HCT116 (cell line): Measurements from ENCODE around the gene UGT2B15. TPM values are rescaled to one million over a fixed set of nuclear protein-coding genes. Genes with fewer than 3 reads are reported as not detected.

Source experiments
- ATAC-seq: fragments of 200-7000 bp; cut with Tn5 transposase; 2 replicates; pipeline ENCODE4 v1.9.1; 2020; ENCODE audit warnings: mild to moderate bottlenecking, moderate library complexity
- BruUV-seq: library from RNA; stranded (reverse); fragments of 400-500 nt; replicated peaks from 2 replicates; lab custom pipeline; 2021; lab: Mats Ljungman, UMichigan
- CTCF ChIA-PET: fragments of 300-600 bp; sonication (Branson Sonifier 250); formaldehyde crosslinking; loops from one replicate; lab custom pipeline; 2021; ENCODE audit warnings: antibody characterized with exemption; lab: Charles Lee
- POLR2A ChIA-PET: fragments of 300-600, 350-600 bp; sonication (Branson Sonifier 250); formaldehyde crosslinking; loops from one replicate; lab custom pipeline; 2021; ENCODE audit warnings: antibody characterized with exemption; lab: Charles Lee
- RAD21 ChIA-PET, 2 experiments: fragments of 300-600 bp; sonication (Branson Sonifier 250); formaldehyde crosslinking; loops; one replicate each; lab custom pipeline; 2023; ENCODE audit warnings: low total read pairs in 2 of 2; ENCODE audit not compliant: uncharacterized antibody in 2 of 2, unreplicated experiment in 2 of 2, low non-redundant PET in 1 of 2; lab: Charles Lee
- DNase-seq: peaks from one replicate; pipeline ENCODE4 v3.0.0-alpha.2; 2010; ENCODE audit warnings: low read depth, low spot score
- H2AFZ ChIP-seq: fragments of 200-600 bp; shearing (Covaris generic), sonication (generic); 2 replicates; pipeline ENCODE4 v1.6.1; 2017; ENCODE audit warnings: low read depth, mixed run types, mixed read lengths, antibody characterized with exemption, low read length; ENCODE audit not compliant: poor library complexity, severe bottlenecking
- H3K27ac ChIP-seq: 2 replicates; pipeline ENCODE4 v1.5.1; 2012; ENCODE audit warnings: low read depth, low read length
- H3K27me3 ChIP-seq: fragments of 200-600 bp; sonication (generic); 2 replicates; pipeline ENCODE4 v1.6.1; 2016; ENCODE audit warnings: mixed run types, low read length, mixed read lengths; ENCODE audit not compliant: insufficient read depth
- H3K36me3 ChIP-seq, 2 experiments: fragments of 200-500 bp in 1 of 2; fragments of 200-600 bp in 1 of 2; sonication (Bioruptor generic) in 1 of 2; sonication (generic) in 1 of 2; 2 replicates each; pipeline versions ENCODE4 v1.5.1 to v1.6.1; 2014 to 2016; ENCODE audit warnings: low read length in 2 of 2, inconsistent platforms in 1 of 2, mixed read lengths in 1 of 2, mixed run types in 1 of 2; ENCODE audit not compliant: insufficient read depth in 2 of 2, control insufficient read depth in 1 of 2
- H3K4me1 ChIP-seq, 2 experiments: fragments of 200-600 bp in 1 of 2; sonication (generic) in 1 of 2; 2 replicates each; pipeline versions ENCODE4 v1.5.1 to v1.6.1; 2012 to 2017; ENCODE audit warnings: low read length in 2 of 2, inconsistent platforms in 1 of 2, mild to moderate bottlenecking in 1 of 2, mixed read lengths in 1 of 2, mixed run types in 1 of 2, moderate library complexity in 1 of 2; ENCODE audit not compliant: insufficient read depth in 2 of 2, control insufficient read depth in 1 of 2
- H3K4me2 ChIP-seq: fragments of 200-600 bp; sonication (generic); 2 replicates; pipeline ENCODE4 v1.6.1; 2017; ENCODE audit warnings: mixed run types, low read length, mixed read lengths
- H3K4me3 ChIP-seq, 2 experiments: fragments of 200-600 bp in 1 of 2; sonication (generic) in 1 of 2; replicated peaks in 1 of 2; 2 replicates each; pipeline ENCODE4 v1.5.1; 2011 to 2016; ENCODE audit warnings: low read length in 2 of 2, control low read depth in 1 of 2, low read depth in 1 of 2, mild to moderate bottlenecking in 1 of 2, mixed read lengths in 1 of 2, mixed run types in 1 of 2
- H3K79me2 ChIP-seq: fragments of 200-600 bp; sonication (generic); 2 replicates; pipeline ENCODE4 v1.6.1; 2017; ENCODE audit warnings: mild to moderate bottlenecking, mixed run types, low read length, moderate library complexity, mixed read lengths; ENCODE audit not compliant: insufficient read depth
- H3K9ac ChIP-seq: fragments of 200-600 bp; sonication (generic); 2 replicates; pipeline ENCODE4 v1.6.1; 2016; ENCODE audit warnings: low read length, mixed read lengths
- H3K9me2 ChIP-seq: fragments of 200-600 bp; sonication (generic), shearing (Covaris generic); 2 replicates; pipeline ENCODE4 v1.6.1; 2017; ENCODE audit warnings: mixed run types, mild to moderate bottlenecking, moderate library complexity; ENCODE audit not compliant: insufficient read depth
- H3K9me3 ChIP-seq, 2 experiments: fragments of 200-500 bp in 1 of 2; fragments of 200-600 bp in 1 of 2; sonication (Bioruptor generic) in 1 of 2; sonication (generic) in 1 of 2; 2 replicates each; pipeline ENCODE4 v1.6.1; 2014 to 2017; ENCODE audit warnings: low read length in 2 of 2, mixed read lengths in 2 of 2, inconsistent platforms in 1 of 2, low read depth in 1 of 2, mild to moderate bottlenecking in 1 of 2, mixed run types in 1 of 2, moderate library complexity in 1 of 2; ENCODE audit not compliant: control insufficient read depth in 1 of 2, insufficient read depth in 1 of 2
- H4K20me1 ChIP-seq: fragments of 200-600 bp; sonication (generic), shearing (Covaris generic); 2 replicates; pipeline ENCODE4 v1.6.1; 2017; ENCODE audit warnings: mixed run types, mild to moderate bottlenecking, moderate library complexity; ENCODE audit not compliant: insufficient read depth
- ATF3 ChIP-seq: IDR thresholded peaks from 2 replicates; pipeline ENCODE4 v1.6.1; 2012
- CTCF ChIP-seq, 3 experiments: fragments of 200-600 bp in 1 of 3; sonication (generic) in 1 of 3; IDR thresholded peaks in 2 of 3; conservative IDR thresholded peaks in 1 of 3; 2 replicates each; pipeline ENCODE4 v1.5.1; 2012 to 2017; ENCODE audit warnings: low read depth in 2 of 3, low read length in 2 of 3, antibody characterized with exemption in 1 of 3, borderline replicate concordance in 1 of 3, control low read depth in 1 of 3, mild to moderate bottlenecking in 1 of 3, mixed read lengths in 1 of 3, mixed run types in 1 of 3, moderate library complexity in 1 of 3; ENCODE audit not compliant: insufficient read depth in 1 of 3
- ELF1 ChIP-seq: IDR thresholded peaks from 2 replicates; pipeline ENCODE4 v1.6.1; 2012; ENCODE audit warnings: low read depth, borderline replicate concordance
- POLR2A ChIP-seq: IDR thresholded peaks from 2 replicates; pipeline ENCODE4 v1.7.0; 2011; ENCODE audit warnings: borderline replicate concordance; ENCODE audit not compliant: insufficient read depth, insufficient read length; ENCODE audit errors: extremely low read depth
- REST ChIP-seq: IDR thresholded peaks from 2 replicates; pipeline ENCODE4 v1.6.1; 2012; ENCODE audit warnings: low read depth
- SP1 ChIP-seq: IDR thresholded peaks from 2 replicates; pipeline ENCODE4 v1.6.1; 2012; ENCODE audit warnings: low read depth
- ZBTB33 ChIP-seq: IDR thresholded peaks from 2 replicates; pipeline ENCODE4 v1.6.1; 2011; ENCODE audit warnings: mild to moderate bottlenecking, low read length, moderate library complexity; ENCODE audit not compliant: insufficient replicate concordance; ENCODE audit errors: extremely low read depth
- intact Hi-C: fragments of 100-400 bp; cut with micrococcal nuclease; formaldehyde crosslinking; loops from 2 replicates; pipeline ENCODE4 v1.10.0; 2022
- total RNA-seq: library from RNA; stranded (reverse); gene quantifications from one replicate; pipeline ENCODE4 v1.2.1, GENCODE V29; 2021; ENCODE audit not compliant: unreplicated experiment

UGT2B15 gene
- total RNA-seq, 1 experiment from 2014 or later = 0.17 TPM

GRCh38 chr4:68693325-68694075, 23.0 kb upstream of the UGT2B15 start:
- intact Hi-C loops = no loop called here
- ATAC-seq = no peak
- Histone ChIP-seq H3K4me1 (no peaks in the 10 kb centered on the region), H3K27me3 (no peaks in the 10 kb centered on the region), H3K79me2 (no peaks in the 10 kb centered on the region), H3K9ac (no peak overlapping the region), H4K20me1 (no peaks in the 10 kb centered on the region), H3K36me3 (no peaks in the 10 kb centered on the region), H3K9me3 (no peaks in the 10 kb centered on the region), H3K4me3 (no peak overlapping the region), H3K9me2 (no peaks in the 10 kb centered on the region), H3K27ac (no peak overlapping the region), H2AFZ (no peak overlapping the region), H3K4me2 (no peak overlapping the region)
- BruUV-seq = no TSS peak
- TF ChIP-seq CTCF (IDR thresholded peaks at IDR 0.05 in 2 of 3, conservative IDR thresholded peaks at IDR 0.05 in 1 of 3; ENCODE audit: borderline replicate concordance in 1 of 3, insufficient read depth in 1 of 3, low read depth in 2 of 3, low read length in 2 of 3) (no peak), REST (no peak), ATF3 (no peak), ELF1 (no peak), ZBTB33 (no peak), SP1 (no peak), POLR2A (no peak)
- ChIA-PET POLR2A (no interaction called here), CTCF (no interaction called here), RAD21 (no interaction called here)
- DNase-seq = no peak
